T-helper 2 cell treated with Interferon-gamma antibody and Interleukin-4, amounts not matched to agents 5 μg/mL and 100 μg/mL, for 36 hours (primary cell): ENCODE measurements around the gene FBRSL1.
A peak's percentile ranks its signal among the peaks of the same experiment; 100 is the strongest.

Source experiments
- DNase-seq: peaks from one replicate; pipeline ENCODE4 v3.0.0; 2021; ENCODE audit warnings: low spot score
- H3K27ac Mint-ChIP-seq: one replicate; pipeline ENCODE4 v1.8.0; 2021; ENCODE audit warnings: mild to moderate bottlenecking, mixed read lengths
- H3K27me3 Mint-ChIP-seq: one replicate; pipeline ENCODE4 v1.8.0; 2021; ENCODE audit warnings: low read depth, mixed read lengths
- H3K36me3 Mint-ChIP-seq: one replicate; pipeline ENCODE4 v1.8.0; 2021; ENCODE audit warnings: low read depth, mixed read lengths
- H3K4me1 Mint-ChIP-seq: one replicate; pipeline ENCODE4 v1.8.0; 2021; ENCODE audit warnings: low read depth, mixed read lengths
- H3K4me3 Mint-ChIP-seq: one replicate; pipeline ENCODE4 v1.8.0; 2022; ENCODE audit warnings: mild to moderate bottlenecking, moderate library complexity, mixed read lengths
- H3K9me3 Mint-ChIP-seq: one replicate; pipeline ENCODE4 v1.8.0; 2021; ENCODE audit warnings: mixed read lengths

The FBRSL1 gene

DNA sequence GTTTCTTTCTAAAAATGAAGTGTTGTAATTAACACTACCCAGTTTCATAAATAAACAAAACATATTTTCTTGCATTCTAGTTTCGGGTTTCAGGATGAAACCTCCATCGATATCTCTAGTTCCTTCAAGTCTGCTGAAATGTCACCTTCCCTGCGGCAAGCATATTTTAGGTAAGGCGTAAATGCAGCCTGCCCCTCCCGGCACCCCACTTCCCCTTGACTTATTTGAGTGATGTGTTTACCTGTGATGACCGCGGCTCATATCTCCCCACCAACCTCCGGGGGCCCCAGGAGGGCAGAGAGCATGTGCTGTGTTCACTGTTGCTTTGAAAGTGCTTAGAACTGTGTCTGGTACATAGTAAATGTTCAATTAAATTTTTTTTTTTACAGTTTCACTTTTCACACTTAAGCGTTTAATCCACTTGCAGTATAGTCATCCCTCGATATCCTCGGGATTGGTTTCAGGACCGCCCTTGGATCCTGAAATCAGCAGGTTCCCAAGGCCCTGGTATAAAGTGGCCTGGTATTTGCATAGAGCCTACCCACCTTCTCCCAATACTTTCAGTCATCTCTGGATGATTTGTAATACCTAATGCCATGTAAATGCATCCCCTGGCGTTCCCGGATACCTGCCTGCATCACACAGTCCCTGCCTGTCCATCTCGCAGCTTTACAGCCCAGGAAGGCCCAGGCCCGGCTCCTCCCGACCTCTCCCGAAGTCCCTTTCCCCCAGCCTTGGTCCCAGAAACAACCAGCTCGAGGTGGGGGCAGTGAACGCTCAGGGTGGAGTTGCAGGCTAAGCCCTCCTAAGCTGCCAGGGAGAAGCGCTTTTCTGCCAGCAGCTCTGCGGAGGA, 40.2 kb upstream of the FBRSL1 start:
- no peaks in the 10 kb centered on the region for H3K27me3 Mint-ChIP-seq
- H3K9me3 Mint-ChIP-seq = no peaks in the 10 kb centered on the region
- DNase-seq = no peak
- peak overlapping the region; percentile 63 for H3K27ac Mint-ChIP-seq
- H3K4me1 Mint-ChIP-seq = peaks cover 21% of the 10 kb centered on the region
- H3K36me3 Mint-ChIP-seq = peaks cover 2% of the 10 kb centered on the region
- H3K4me3 Mint-ChIP-seq = peak overlapping the region; percentile 41

DNA sequence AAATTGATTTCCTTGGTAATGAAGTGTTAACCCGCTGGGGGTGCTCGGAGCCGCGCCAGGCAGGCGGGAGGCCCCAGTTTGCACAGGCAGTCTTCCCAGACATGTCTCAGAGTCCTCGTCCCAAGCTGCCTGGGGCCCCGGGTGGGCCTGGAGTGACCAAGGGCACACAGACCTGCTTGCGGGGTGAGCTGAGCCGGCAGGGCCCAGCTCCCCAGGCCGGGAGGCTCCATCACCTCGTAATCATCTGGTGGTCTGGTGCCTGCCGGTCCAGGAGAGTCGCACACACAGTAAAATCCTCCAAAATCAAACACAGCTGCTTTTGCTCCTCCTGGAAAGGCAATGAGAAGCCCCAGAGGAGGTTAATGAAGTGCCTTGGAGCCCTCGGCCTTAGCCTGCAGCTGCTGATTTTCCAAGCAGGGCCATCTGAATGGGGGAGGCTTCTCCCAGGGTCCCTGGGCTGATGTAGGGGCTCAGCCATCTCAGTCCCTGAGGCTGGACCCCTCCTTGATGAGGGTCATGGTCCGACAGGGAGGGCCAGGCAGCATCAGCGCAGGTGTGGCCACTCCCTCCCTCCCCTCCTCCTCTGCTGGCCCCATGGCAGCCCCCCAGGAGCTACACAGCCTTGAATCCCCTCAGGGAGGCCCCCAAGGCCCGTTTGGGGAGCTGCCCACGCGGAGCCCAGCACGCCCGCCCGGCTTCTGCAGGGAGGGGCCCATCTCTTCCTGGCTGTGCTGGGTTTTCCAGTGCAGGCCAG, 39.4 kb upstream of the FBRSL1 start:
- no peak for DNase-seq
- no peaks in the 10 kb centered on the region for H3K27me3 Mint-ChIP-seq
- H3K4me3 Mint-ChIP-seq = no peak overlapping the region
- peaks cover 14% of the 10 kb centered on the region for H3K4me1 Mint-ChIP-seq
- no peak overlapping the region for H3K27ac Mint-ChIP-seq
- no peaks in the 10 kb centered on the region for H3K36me3 Mint-ChIP-seq
- peaks cover 2% of the 10 kb centered on the region for H3K9me3 Mint-ChIP-seq

DNA sequence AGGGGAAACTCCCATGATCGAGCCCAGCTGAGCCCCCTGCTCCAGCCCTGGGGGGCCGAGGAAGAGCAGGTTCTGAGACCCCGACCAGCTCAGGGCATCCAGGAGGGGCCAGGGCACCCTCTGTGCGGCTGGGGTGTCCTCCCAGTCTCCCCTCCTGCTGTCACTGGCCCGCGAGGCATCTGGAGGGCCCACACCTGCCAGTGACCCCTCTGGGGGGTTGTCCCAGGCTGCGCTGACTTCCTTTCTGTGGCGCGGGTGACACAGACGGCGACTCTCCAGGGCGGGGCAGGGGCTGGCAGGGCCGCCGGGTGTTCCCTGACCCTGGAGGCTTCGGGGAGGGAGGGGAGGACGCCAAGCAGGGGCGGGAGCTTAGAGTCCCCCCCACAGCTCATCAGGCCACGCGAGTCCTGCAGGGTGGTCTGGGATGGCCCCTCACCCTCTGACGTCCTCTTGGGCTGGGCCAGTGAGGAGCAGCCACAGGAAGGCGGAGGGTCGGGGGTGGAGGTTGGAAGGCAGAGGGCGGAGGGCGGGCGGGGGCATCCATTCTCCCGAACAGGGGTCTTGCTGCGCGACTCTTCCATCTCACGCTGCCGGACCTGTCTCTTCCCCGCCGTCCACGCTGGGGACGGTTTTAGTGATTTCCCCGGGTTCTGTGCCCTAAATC, 38.6 kb upstream of the FBRSL1 start:
- Mint-ChIP-seq H3K27ac (no peak overlapping the region), H3K4me3 (no peak overlapping the region), H3K36me3 (no peaks in the 10 kb centered on the region), H3K4me1 (peaks cover 7% of the 10 kb centered on the region), H3K9me3 (peaks cover 7% of the 10 kb centered on the region), H3K27me3 (no peaks in the 10 kb centered on the region)
- DNase-seq = no peak

DNA sequence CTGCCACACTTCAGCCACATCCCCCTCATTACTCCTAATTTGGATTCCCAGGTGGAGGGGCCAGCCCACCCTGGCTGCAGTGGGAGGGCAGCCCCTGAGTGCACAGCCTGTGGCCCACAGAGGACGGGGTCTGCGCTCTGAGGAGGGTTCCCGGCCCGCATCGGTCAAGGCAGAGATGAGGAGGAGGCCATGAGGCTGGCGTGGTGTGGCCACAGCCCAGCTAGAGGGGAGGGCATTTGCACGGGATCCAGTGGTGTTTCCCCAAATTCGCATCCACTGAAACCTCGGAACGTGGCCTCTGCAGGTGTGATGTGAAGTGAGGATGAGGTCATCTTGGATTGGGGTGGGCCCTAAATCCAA, 38.1 kb upstream of the FBRSL1 start:
- no peak for DNase-seq
- Mint-ChIP-seq H3K36me3 (no peaks in the 10 kb centered on the region), H3K4me1 (peaks cover 6% of the 10 kb centered on the region), H3K9me3 (peaks cover 7% of the 10 kb centered on the region), H3K27me3 (no peaks in the 10 kb centered on the region), H3K27ac (no peak overlapping the region), H3K4me3 (no peak overlapping the region)

DNA sequence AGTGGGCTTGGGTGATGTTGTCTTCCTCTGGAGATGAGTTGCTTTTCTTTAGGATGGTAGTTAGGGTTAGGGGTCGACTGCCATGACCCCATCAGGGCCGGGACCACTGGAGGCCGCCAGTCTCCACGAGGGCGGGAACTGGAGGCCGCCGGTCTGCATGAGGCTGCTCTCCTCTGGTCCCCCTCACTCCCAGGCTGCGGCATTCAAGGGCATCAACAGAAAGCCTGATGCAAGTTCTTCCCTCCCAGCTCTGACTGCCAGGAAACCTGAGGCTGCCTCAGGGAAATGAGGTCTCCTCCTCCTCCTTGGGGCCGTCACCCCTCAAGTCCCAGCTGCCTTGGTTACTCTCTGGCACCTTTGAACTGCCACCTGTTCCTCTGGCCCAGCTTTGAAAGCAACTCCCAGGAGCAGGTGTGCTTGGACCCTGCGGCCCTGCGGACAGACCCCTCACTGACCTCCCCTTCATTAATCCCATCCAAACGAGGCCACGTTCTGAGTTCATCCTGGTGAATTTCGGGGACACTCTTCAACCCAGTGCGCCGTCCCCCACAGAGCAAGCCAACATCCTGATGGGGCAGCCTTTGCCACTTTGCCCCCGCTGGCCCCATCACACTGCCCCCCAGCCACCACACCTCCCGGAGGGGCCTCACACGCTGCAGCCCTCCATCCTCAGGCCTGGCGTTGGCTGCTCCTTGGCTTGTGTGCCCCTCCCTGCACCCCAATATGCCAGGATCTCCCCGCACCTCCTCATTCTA, 37.2 kb upstream of the FBRSL1 start:
- no peak overlapping the region for H3K4me3 Mint-ChIP-seq
- H3K9me3 Mint-ChIP-seq = peaks cover 7% of the 10 kb centered on the region
- H3K36me3 Mint-ChIP-seq = no peaks in the 10 kb centered on the region
- no peaks in the 10 kb centered on the region for H3K27me3 Mint-ChIP-seq
- no peak overlapping the region for H3K27ac Mint-ChIP-seq
- no peak for DNase-seq
- peaks cover 6% of the 10 kb centered on the region for H3K4me1 Mint-ChIP-seq

DNA sequence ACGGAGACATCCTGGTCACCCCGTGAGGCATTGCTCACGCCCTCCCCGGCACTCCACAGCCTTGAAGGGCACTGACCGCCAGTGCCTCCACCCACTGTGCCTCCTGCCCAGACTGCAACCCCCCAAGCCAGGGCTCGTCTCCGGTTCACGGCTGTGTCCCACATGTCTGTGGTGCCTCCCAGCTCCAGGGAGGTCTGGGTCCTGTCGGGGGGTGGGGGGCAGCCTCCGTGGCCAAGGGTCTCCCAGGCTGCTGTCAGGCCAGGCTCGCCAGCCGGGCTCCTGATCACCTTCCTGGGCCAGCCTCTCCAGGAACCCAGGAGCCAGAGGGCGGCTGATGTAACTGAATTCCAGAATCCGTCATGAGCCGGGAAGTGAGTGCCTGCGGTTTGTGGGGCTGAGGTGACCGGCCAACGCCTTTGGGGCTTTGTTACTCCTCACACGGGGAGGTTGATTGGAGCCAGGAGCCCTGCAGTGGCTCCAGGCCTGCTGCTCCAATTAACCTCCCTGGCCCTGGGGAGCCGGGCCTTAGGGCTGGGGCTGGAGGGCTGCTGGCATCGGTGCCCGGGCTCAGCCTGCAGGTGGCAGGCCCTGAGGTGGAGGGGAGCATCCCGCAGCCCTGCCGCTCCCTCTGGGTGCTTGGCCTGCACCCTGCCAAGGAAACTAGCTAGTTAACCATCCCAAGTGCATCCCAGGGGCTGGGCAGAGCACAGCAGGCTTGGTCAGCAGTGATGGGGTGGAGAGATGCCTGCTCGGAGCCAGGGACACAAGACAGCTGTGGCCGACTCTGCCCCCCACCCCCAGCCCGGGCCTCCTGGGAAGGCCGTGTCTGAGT, 36.4 kb upstream of the FBRSL1 start:
- no peak overlapping the region for H3K4me3 Mint-ChIP-seq
- H3K9me3 Mint-ChIP-seq = peaks cover 7% of the 10 kb centered on the region
- H3K4me1 Mint-ChIP-seq = peaks cover 6% of the 10 kb centered on the region

DNA sequence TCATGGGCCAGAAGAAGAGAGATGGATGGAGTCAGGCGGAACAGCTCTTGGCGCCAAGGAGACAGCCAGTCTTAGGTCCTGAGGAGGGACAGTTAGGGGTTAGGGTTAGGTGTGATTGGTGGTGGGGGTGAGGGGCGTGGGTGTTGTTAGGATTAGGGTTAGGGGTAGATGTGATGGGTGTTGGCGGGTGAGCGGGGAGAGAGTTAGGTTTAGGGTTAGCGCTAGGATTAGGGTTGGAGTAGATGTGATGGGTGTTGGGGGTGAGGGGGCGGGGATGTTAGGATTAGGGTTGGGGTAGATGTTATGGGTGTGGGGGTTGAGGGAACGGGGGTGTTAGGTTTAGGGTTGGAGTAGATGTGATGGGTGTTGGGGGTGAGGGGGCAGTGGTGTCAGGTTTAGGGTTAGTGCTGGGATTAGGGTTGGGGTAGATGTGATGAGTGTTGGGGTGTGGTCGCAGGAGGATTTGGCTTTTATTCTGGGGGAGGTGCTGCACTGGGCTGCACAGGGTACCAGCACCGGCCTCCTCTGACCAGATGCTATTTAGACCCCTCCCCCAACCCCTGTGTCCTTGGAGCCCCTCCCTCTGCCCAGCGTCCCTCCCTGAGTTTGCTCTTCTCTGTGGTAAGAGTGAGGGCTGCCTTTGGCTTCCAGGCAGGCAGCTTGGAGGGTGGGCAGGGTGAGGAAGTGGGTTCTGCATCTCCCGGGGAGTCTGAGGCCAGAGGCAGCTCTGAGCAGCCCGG, 35.6 kb upstream of the FBRSL1 start:
- DNase-seq = no peak
- no peak overlapping the region for H3K4me3 Mint-ChIP-seq
- H3K4me1 Mint-ChIP-seq = peaks cover 6% of the 10 kb centered on the region
- no peaks in the 10 kb centered on the region for H3K27me3 Mint-ChIP-seq
- peaks cover 7% of the 10 kb centered on the region for H3K9me3 Mint-ChIP-seq
- H3K36me3 Mint-ChIP-seq = no peaks in the 10 kb centered on the region
- H3K27ac Mint-ChIP-seq = no peak overlapping the region

More for the DNA sequence above, 36.4 kb upstream of the FBRSL1 start:
- Mint-ChIP-seq H3K27me3 (no peaks in the 10 kb centered on the region), H3K27ac (no peak overlapping the region), H3K36me3 (no peaks in the 10 kb centered on the region)
- no peak for DNase-seq

DNA sequence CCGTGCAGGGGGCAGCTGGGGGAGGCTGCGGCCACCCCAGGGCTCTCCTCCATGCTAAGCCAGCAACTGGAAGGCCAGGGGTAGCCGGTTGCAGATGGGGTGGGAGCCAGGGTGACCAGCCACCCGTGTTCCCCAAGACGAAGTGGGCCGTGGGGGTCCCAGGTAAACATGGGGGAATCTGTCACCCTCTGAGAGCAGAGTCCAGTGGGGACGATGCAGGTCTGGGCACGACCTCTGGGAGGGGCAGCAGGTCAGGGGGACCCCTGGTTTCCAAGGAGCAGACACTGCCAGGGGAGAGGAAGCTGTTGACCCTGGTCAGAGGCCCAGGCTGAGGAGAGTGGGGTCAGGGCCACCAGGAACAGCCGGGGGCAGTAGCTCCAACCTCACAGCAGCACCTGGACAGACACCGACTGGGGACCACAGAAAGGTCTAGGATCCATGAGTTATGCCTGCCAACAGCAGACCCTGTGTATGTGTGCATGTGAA, 35.0 kb upstream of the FBRSL1 start:
- Mint-ChIP-seq H3K27me3 (no peaks in the 10 kb centered on the region), H3K4me3 (no peak overlapping the region), H3K36me3 (no peaks in the 10 kb centered on the region), H3K9me3 (peaks cover 7% of the 10 kb centered on the region), H3K4me1 (peaks cover under 1% of the 10 kb centered on the region), H3K27ac (no peak overlapping the region)
- no peak for DNase-seq

DNA sequence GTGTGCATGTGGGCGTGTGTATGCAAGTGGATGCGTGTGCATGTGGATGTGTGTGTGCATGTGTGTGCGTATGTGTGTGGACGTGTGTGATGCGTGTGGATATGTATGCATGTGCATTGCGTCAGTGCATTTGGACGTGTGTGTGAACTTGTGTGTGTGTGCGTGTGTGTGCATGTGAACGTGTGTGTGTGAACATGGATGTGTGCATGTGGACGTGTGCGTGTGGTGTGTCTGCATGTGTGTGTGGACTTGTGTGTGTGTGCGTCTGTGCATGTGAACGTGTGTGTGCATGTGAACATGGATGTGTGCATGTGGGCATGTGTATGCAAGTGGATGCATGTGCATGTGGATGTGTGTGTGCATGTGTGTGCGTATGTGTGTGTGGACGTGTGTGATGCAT, 34.4 kb upstream of the FBRSL1 start:
- peaks cover 7% of the 10 kb centered on the region for H3K9me3 Mint-ChIP-seq
- H3K36me3 Mint-ChIP-seq = no peaks in the 10 kb centered on the region
- no peak overlapping the region for H3K4me3 Mint-ChIP-seq
- H3K27ac Mint-ChIP-seq = no peak overlapping the region
- no peaks in the 10 kb centered on the region for H3K4me1 Mint-ChIP-seq
- no peak for DNase-seq
- H3K27me3 Mint-ChIP-seq = no peaks in the 10 kb centered on the region

DNA sequence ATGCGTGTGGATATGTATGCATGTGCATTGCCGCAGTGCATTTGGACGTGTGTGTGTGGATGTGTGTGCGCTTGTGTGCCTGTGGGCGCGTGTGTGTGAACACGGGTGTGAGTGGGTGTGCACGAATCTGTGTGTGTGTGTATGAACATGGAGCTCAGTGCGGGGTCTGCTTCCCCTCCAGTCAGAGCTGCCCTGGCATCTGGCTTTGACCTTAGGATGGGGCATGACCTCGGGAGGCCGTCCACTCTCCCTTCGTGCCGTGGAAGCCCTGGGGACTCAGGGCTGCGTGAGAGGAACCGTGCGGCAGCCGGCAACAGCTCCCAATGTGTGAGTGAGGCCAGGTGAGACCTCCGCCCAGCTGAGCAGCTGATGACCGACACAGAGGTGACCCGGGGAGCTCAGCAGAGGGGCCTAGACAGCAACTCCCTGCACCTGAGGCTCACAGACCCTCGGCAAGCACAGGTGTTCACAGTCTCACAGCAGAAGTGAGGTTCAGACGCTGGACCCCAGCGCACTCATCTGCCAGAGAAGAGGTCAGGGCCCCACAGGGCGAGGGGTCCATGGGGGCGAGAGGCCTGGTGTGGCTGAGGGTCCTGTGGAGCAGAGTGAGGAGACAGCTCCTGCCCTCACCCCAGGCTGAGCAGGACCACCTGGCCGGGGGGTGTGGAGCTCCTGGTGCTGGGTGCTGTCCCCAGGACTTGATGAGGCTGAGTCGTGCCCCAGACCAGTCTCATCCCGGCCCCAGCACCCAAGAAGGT, 33.6 kb upstream of the FBRSL1 start:
- no peak for DNase-seq
- Mint-ChIP-seq H3K9me3 (peaks cover 7% of the 10 kb centered on the region), H3K27ac (no peak overlapping the region), H3K4me3 (no peak overlapping the region), H3K4me1 (no peaks in the 10 kb centered on the region), H3K27me3 (no peaks in the 10 kb centered on the region), H3K36me3 (no peaks in the 10 kb centered on the region)

DNA sequence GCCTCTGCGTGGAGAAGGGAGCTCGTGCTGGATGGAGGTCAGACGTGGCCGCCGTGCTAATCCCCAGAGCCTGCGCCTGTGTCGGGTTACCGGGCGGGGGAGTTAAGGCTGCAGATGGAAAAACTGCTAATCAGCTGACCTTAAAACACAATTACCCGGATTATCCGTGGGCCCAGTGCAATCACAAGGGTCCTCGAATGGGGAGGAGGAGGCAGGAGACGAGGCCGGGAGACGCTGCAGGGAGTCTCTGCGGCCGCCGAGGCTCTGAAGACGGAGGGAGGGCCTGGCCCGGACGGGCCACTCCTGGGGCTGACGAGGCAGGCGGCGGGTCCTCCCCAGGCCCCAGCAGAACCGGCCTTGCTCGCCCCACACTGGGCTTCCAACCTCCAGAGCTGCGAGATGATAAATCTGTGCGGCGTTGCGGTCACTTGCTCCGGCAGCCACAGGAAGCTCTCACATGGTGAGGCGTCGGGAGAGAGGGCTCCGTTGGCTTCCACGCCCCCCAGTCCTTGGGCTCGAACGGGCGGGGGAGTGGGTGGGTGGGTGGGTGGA, 32.9 kb upstream of the FBRSL1 start:
- Mint-ChIP-seq H3K36me3 (no peaks in the 10 kb centered on the region), H3K4me3 (no peak overlapping the region), H3K9me3 (peaks cover 7% of the 10 kb centered on the region), H3K27ac (no peak overlapping the region), H3K4me1 (no peaks in the 10 kb centered on the region), H3K27me3 (no peaks in the 10 kb centered on the region)
- no peak for DNase-seq

DNA sequence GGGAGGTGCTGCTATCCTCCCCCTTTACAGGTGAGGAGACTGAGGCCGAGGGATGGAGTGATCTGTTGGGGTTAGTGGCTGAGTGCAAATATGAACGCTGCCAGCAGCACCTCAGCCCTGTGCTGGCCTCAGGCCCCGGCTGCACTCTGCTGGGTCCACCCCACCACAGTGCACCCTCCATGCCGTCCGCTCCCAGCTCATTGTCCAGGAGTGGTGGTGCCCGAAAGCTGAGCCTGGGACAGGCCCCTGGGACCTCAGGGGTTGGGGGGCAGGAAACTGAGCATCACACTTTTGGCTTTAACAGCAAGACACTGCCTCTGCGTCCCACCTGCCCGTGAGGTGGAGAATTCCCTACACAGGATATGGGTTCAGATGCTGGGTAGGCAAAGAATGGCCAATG, 31.5 kb upstream of the FBRSL1 start:
- Mint-ChIP-seq H3K27me3 (no peaks in the 10 kb centered on the region), H3K27ac (no peak overlapping the region), H3K4me1 (no peaks in the 10 kb centered on the region), H3K36me3 (no peaks in the 10 kb centered on the region), H3K4me3 (no peak overlapping the region), H3K9me3 (peaks cover 7% of the 10 kb centered on the region)
- DNase-seq = no peak
